T-helper 2 cell treated with Interferon-gamma antibody and Interleukin-4, amounts not matched to agents 100 ng/mL and 5 ng/mL, for 36 hours (primary cell): ENCODE data around the gene PTRHD1. TPM values are rescaled to one million over a fixed set of nuclear protein-coding genes. Genes with fewer than 3 reads are reported as not detected.
"Not testable (repeated sequence)": the region's sequence is repeated elsewhere in the genome, so short reads cannot be mapped to it uniquely, and the experiment has no call there.

ENCODE experiments used
- intact Hi-C: fragments of 100-400 bp; cut with micrococcal nuclease; formaldehyde crosslinking; loops from one replicate; pipeline ENCODE4 v1.15.1; 2023
- total RNA-seq: library from RNA; stranded (reverse); gene quantifications from 2 replicates; pipeline ENCODE4 v1.2.3, GENCODE V29; 2022

PTRHD1 gene, protein sequence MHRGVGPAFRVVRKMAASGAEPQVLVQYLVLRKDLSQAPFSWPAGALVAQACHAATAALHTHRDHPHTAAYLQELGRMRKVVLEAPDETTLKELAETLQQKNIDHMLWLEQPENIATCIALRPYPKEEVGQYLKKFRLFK
- 29.9 and 33.9 TPM in 2 replicates for total RNA-seq

GRCh38 chr2:24792874-24793760 is at the start of gene PTRHD1, which contains the start of gene CENPO:
TSS of gene PTRHD1 (minus strand) at chr2:24793391. CDS start at chr2:24793377, 14 bp downstream.
TSS of gene CENPO (plus strand) at chr2:24793425. CDS start at chr2:24793920, 495 bp downstream.
- intact Hi-C loops: loop anchor here (1.0 to 10.0 kb wide), 9 partner anchors 34 to 1972 kb away; partner anchors contain the start of genes ADCY3, DNAJC27, EFR3B and FKBP1B

GRCh38 chr2:24842081-24843050 is 49.2 kb upstream of the PTRHD1 start:
- intact Hi-C loops: no loop called here

- intact Hi-C loops: no loop called here
Measured at GRCh38 chr2:24840962-24841945, 48.1 kb upstream of the PTRHD1 start.

DNA sequence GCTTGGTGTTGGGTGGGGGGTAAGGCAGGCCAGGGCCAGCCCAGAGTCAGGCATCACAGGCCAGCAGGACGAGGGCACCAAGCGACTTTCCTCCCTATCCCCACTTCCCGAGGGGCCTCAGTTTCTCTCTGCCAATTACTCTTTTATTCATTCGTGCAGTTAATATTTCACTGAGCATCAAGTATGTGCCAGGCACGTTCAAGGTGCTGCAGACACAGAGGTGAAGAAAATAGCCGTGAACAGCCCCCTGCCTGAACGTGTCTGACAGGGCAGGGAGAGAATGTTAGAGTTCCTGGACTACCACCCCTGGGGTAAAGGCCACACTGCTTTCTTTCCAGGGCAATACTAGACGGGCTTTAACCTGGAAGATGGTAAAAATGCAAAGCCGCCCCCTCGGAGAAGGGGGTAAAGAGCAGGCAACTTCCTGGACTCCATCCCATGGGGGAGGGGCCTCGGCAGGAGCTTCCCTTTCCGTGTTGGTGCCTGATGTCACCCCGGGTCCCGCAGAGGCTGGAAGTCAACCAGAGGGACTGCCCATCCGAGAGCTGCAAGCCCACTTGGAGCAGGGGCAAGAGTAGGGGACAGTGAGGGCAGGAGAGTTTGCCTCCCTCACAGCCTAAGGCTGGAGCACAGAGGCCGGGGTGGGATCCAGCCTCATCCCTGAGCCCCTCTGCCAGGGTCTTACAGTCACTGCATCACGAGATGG is 47.1 kb upstream of the PTRHD1 start:
- intact Hi-C loops: no loop called here

- intact Hi-C loops: no loop called here
Measured at GRCh38 chr2:24839729-24840128, 46.5 kb upstream of the PTRHD1 start.

DNA sequence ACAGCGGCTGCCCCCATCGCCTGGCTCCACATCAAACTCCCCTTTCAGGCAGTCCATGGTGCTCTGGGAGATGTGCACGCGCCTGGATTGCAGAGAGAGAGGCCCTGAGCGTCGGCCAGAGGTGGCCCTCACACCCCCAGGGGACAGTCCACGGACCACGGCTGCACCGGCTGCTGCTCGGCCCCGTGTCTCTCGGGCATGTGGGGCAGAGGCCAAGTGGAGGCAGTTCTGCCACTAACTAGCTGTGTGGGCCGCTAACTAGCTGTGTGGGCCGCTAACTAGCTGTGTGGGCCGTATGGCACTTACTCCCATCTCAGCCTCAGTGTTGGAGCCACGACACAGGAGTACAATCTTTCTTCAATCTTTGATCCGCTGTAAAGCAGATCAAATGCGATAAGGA is 45.4 kb upstream of the PTRHD1 start:
- intact Hi-C loops: no loop called here

DNA sequence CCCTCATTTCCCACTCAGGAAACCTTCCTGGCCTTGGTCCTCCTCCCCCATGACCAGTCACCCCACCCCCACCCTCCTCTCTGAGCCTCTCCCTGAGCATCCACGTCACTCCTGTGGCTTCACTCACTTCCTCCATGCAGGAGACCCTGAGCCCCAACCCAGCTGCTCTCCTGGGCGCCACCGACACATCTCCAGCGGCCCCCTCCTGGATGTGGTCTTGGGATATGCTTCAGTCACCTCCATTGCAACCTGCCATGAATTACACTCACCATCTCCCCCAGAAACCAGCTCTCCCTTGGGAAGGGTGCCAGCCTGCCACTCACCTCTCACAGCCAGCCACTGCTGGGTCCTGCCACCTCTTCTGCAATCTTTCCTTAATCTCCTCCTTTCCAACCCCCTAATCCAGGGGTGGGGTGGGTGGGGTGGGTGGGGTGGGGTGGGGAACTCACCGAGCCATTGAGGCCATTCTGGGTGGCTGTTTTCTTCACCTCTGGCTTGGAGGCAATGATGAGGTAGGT is 44.9 kb upstream of the PTRHD1 start:
- intact Hi-C loops: no loop called here

DNA sequence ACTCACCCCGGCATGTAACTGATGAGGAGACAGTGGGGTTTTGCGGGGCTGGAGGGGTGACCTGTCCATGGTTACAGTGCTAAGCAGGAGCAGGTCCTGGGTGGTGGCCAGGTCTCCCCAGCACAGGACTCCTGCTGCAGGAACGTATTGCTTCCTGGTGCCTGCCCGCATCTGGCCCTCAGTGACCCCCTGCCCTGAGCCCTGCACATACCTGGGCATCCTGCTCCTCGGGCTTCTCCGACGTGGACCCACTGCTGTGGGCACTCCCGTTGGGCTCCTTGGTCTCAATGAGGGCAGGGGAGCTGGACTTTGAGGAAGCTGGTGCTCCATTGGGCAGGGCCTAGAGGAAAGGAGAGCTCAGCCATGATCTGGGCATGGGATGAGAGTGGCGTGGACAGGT is 43.5 kb upstream of the PTRHD1 start:
- intact Hi-C loops: no loop called here

DNA sequence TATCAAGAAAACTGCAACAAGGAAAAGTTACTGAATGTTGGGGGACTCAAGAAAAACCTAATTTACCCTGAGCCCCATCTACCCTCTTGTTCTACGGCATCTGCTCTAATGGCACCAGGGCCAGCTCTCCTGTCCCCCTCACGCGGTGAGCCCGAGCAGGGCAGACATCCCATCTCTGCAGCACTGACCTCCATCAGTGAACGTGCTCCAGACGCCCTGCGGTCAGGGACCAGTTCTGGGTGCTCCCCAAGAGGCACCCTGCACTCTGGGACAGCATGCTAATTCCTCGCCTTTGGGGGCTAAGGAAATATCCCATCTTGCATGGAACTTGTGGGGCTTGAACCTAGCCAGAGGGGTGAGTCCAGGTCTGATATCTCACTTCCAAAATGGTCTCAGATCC is 43.0 kb upstream of the PTRHD1 start:
- intact Hi-C loops: no loop called here

GRCh38 chr2:24835411-24835810 is 42.2 kb upstream of the PTRHD1 start:
- intact Hi-C loops: not testable (repeated sequence)

DNA sequence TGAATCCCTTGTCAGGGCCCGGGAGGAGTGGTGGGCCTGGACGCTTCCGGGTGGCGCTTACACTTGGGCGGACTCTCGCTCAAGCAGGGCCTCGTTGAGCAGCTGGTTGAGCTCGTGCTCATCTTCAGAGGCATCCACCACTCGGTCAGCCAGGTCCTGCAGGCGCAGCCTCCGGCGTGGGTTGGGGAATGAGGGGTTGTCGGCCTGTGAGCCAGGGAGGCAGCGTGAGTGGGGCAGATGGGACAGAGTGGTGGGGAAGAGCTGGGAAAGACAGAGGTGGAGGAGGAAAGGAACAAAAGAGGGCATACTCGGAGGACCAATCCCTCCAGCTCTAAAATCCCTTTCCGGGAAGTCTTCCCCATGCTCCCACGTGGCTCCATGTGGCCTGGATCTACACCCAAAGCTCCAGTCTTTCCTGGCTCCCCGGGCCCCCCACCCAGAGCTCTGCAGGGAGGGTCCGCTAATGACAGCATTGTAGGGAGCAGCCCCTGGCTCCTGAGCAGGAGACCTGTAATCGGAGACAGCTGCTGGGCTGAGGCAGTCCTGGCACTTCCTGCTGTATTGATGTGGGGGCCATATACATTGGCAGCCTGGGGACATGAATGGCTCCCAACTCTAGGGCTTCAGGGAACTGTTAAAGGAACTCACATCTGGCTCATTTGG is 41.7 kb upstream of the PTRHD1 start:
- intact Hi-C loops: no loop called here

GRCh38 chr2:24833821-24834732 is 40.9 kb upstream of the PTRHD1 start:
- intact Hi-C loops: no loop called here

DNA sequence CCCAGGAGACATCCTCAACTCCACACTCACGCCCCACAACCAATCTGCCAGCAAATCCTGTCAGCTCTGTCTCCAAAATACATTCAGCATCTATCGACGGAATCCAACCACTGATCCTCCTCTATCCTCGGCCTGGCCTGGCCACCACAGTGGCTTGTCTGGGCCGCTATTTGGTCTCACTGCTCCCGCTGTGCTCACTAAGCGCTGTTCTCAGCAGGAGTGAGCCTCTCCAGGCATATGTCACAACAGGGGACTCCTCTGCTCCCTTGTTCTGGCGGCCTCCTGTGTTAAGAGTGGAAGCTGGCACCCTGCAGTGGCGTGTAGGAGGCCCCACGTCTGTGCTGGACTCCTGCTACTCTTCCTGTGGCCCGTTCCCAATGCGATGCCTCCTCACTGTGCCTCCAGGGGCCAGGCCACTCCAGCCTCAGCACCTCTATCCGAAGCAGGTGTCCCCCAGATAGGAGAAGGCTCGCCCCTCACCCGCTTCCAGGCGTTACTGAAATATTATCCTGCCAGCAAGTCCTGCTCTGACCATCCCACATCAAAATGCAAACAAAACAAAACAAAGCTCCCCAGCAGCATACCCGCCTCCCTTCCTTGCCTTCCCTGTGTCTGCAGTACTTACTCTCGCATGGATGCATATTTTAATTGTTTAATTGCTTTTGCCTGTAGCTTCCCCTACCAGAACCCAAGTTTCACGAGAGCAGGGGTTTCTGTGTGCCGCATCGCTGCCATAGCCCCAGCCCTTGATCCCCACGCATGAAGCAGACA is 39.9 kb upstream of the PTRHD1 start:
- intact Hi-C loops: no loop called here

DNA sequence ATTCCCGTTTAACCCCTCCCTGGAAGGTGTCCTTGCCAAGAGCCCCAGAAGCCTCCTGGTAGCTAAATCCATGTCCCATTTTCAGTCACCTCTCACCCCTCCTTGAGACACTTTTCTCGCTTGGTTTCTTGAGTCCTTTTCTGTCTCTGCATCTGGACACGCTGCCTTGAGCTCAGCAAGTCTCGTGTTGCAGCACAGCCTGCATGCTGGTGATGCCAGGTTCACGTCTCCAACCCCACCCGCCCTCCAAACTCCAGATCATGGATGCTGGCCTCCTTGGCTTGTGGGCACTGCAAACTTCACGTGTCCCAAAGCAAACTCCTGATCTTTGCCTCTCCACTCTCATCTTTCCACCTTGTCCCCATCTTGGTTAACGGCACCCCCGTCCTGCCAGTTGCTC is 39.3 kb upstream of the PTRHD1 start:
- intact Hi-C loops: no loop called here

DNA sequence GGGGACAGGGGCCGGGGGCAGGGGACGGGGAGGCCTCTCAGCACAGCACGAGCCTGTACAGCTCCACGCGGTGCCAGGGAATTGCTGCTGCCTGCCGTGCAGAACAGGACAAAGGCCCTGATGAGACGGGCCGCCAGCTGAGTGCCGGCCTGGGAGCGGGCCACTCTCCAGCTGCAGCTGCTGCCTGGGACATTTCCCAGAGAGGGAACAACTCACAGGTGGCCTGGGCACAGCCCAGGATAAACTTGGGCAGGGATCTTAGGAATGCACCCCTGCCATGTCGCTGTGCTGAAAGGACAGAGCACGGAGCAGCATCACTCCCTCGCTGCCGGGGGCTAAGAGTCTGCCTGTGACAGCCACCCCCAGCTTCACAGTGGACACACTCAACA is 38.9 kb upstream of the PTRHD1 start:
- intact Hi-C loops: no loop called here

- intact Hi-C loops: no loop called here
Measured at GRCh38 chr2:24831221-24832072, 38.3 kb upstream of the PTRHD1 start.
